Right kidney (tissue), 1 donor: ENCODE results near the gene SLC39A11.

Source experiments
- DNase-seq: peaks from one replicate; pipeline ENCODE4 v3.0.0-alpha.2; 2016

Gene SLC39A11

GRCh38 chr17:73043686-73044581, 48.6 kb downstream of the SLC39A11 start:
- DNase-seq = no peak

- no peak for DNase-seq
Observed at GRCh38 chr17:73042809-73043685, 49.4 kb downstream of the SLC39A11 start.

GRCh38 chr17:73042225-73042624, 50.3 kb downstream of the SLC39A11 start:
- DNase-seq = no peak

- no peak for DNase-seq
Observed at GRCh38 chr17:73039282-73039681, 53.2 kb downstream of the SLC39A11 start.

- DNase-seq = no peak
Observed at GRCh38 chr17:73031472-73031871, 61.0 kb downstream of the SLC39A11 start.

- DNase-seq = no peak
Observed at GRCh38 chr17:73030995-73031394, 61.5 kb downstream of the SLC39A11 start.

GRCh38 chr17:73030501-73030921, 62.0 kb downstream of the SLC39A11 start:
- DNase-seq = no peak

GRCh38 chr17:73029991-73030390, 62.5 kb downstream of the SLC39A11 start:
- no peak for DNase-seq

- DNase-seq = no peak
Observed at GRCh38 chr17:73029021-73029420, 63.5 kb downstream of the SLC39A11 start.

- DNase-seq = no peak
Observed at GRCh38 chr17:73028299-73028755, 64.2 kb downstream of the SLC39A11 start.

- DNase-seq = no peak
Observed at GRCh38 chr17:73027130-73027741, 65.3 kb downstream of the SLC39A11 start.

- no peak for DNase-seq
Observed at GRCh38 chr17:73025041-73025560, 67.4 kb downstream of the SLC39A11 start.

- DNase-seq = no peak
Observed at GRCh38 chr17:73023759-73024158, 68.7 kb downstream of the SLC39A11 start.

- no peak for DNase-seq
Observed at GRCh38 chr17:73022694-73023093, 69.8 kb downstream of the SLC39A11 start.

- DNase-seq = no peak
Observed at GRCh38 chr17:73021771-73022170, 70.7 kb downstream of the SLC39A11 start.

GRCh38 chr17:73020110-73020509, 72.4 kb downstream of the SLC39A11 start:
- DNase-seq = no peak

- DNase-seq = no peak
Observed at GRCh38 chr17:73018599-73018998, 73.9 kb downstream of the SLC39A11 start.

- DNase-seq = no peak
Observed at GRCh38 chr17:73017658-73018057, 74.8 kb downstream of the SLC39A11 start.

- no peak for DNase-seq
Observed at GRCh38 chr17:73015722-73016276, 76.7 kb downstream of the SLC39A11 start.

GRCh38 chr17:73013816-73014663, 78.4 kb downstream of the SLC39A11 start:
- no peak for DNase-seq

- DNase-seq = no peak
Observed at GRCh38 chr17:73013301-73013700, 79.2 kb downstream of the SLC39A11 start.
